PC-3 (cell line): ENCODE results near the gene ATP1B4. TPM values are rescaled to one million over a fixed set of nuclear protein-coding genes. Genes with fewer than 3 reads are reported as not detected.

ENCODE experiments used
- ATAC-seq: fragments of 200-7000 bp; cut with Tn5 transposase; 2 replicates; pipeline ENCODE4 v1.9.1; 2020; ENCODE audit warnings: mild to moderate bottlenecking, moderate library complexity
- Bru-seq: library from RNA; stranded (reverse); fragments of 400-500 nt; gene quantifications from one replicate; lab custom pipeline; 2021; lab: Mats Ljungman, UMichigan
- BruChase-seq, 2 experiments: library from RNA; stranded (reverse); fragments of 400-500 nt; gene quantifications; one replicate each; lab custom pipeline; 2021; lab: Mats Ljungman, UMichigan
- BruUV-seq: library from RNA; stranded (reverse); fragments of 400-500 nt; replicated peaks from 2 replicates; lab custom pipeline; 2021; lab: Mats Ljungman, UMichigan
- CTCF ChIA-PET: fragments of 300-600 bp; sonication (Branson Sonifier 250); formaldehyde crosslinking; loops from one replicate; lab custom pipeline; 2022; ENCODE audit warnings: antibody characterized with exemption; lab: Charles Lee
- POLR2A ChIA-PET: fragments of 300-600 bp; sonication (Branson Sonifier 250); formaldehyde crosslinking; loops from one replicate; lab custom pipeline; 2022; ENCODE audit warnings: antibody characterized with exemption; ENCODE audit not compliant: unreplicated experiment; lab: Charles Lee
- DNase-seq: peaks from one replicate; pipeline ENCODE4 v3.0.0-alpha.2; 2015
- H2AFZ ChIP-seq: fragments of 300-600 bp; sonication (generic); 2 replicates; pipeline ENCODE4 v1.6.0; 2016; ENCODE audit warnings: antibody characterized with exemption, low read length
- H3F3A ChIP-seq: fragments of 300-600 bp; sonication (generic); one replicate; pipeline ENCODE4 v1.6.0; 2017; ENCODE audit warnings: antibody characterized with exemption, low read length, control low read depth, mild to moderate bottlenecking; ENCODE audit not compliant: unreplicated experiment
- H3K27ac ChIP-seq: fragments of 300-600 bp; sonication (generic); 2 replicates; pipeline ENCODE4 v1.5.1; 2016; ENCODE audit warnings: mild to moderate bottlenecking, low read length
- H3K27me3 ChIP-seq: fragments of 300-600 bp; sonication (generic); 2 replicates; pipeline ENCODE4 v1.6.1; 2016; ENCODE audit warnings: low read length, mixed read lengths
- H3K36me3 ChIP-seq: fragments of 300-600 bp; sonication (generic); 2 replicates; pipeline ENCODE4 v1.6.1; 2016; ENCODE audit warnings: low read depth, mixed run types, low read length, mixed read lengths
- H3K4me1 ChIP-seq: fragments of 300-600 bp; sonication (generic); 2 replicates; pipeline ENCODE4 v1.5.1; 2016; ENCODE audit warnings: low read length; ENCODE audit not compliant: insufficient read depth
- H3K4me2 ChIP-seq: fragments of 300-600 bp; sonication (generic); 2 replicates; pipeline ENCODE4 v1.6.0; 2016; ENCODE audit warnings: low read length
- H3K4me3 ChIP-seq: fragments of 300-600 bp; sonication (generic); 2 replicates; pipeline ENCODE4 v1.5.1; 2016; ENCODE audit warnings: mild to moderate bottlenecking, low read length, mixed read lengths
- H3K79me2 ChIP-seq: fragments of 300-600 bp; sonication (generic); 2 replicates; pipeline ENCODE4 v1.6.1; 2017; ENCODE audit warnings: low read length, mixed read lengths
- H3K9ac ChIP-seq: fragments of 300-600 bp; sonication (generic); 2 replicates; pipeline ENCODE4 v1.6.0; 2016; ENCODE audit warnings: mild to moderate bottlenecking, low read length
- H3K9me2 ChIP-seq: fragments of 300-600 bp; sonication (generic); replicated peaks from 2 replicates; pipeline ENCODE4 v1.6.1; 2016; ENCODE audit warnings: mixed run types, low read length, mixed read lengths
- H3K9me3 ChIP-seq: fragments of 300-600 bp; sonication (generic); 2 replicates; pipeline ENCODE4 v1.6.1; 2016; ENCODE audit warnings: low read length, mixed read lengths
- H4K20me1 ChIP-seq: fragments of 300-600 bp; sonication (generic); 2 replicates; pipeline ENCODE4 v1.6.1; 2016; ENCODE audit warnings: low read length, mixed read lengths
- EZH2 ChIP-seq: fragments of 300-600 bp; sonication (generic); IDR thresholded peaks from one replicate; pipeline ENCODE4 v1.6.1; 2017; ENCODE audit warnings: antibody characterized with exemption, mild to moderate bottlenecking, low read length; ENCODE audit not compliant: unreplicated experiment
- EZH2phosphoT487 ChIP-seq: fragments of 300-600 bp; sonication (generic); IDR thresholded peaks from 2 replicates; pipeline ENCODE4 v1.6.1; 2018; ENCODE audit warnings: mild to moderate bottlenecking, antibody characterized with exemption, low read length, borderline replicate concordance
- intact Hi-C: fragments of 100-400 bp; cut with micrococcal nuclease; formaldehyde crosslinking; loops from 2 replicates; pipeline ENCODE4 v1.9.0; 2023
- long read RNA-seq: library from polyadenylated mRNA; unstranded; transcript quantifications from one replicate; pipeline ENCODE4 v2.0.0, GENCODE V29; 2021; ENCODE audit not compliant: unreplicated experiment
- total RNA-seq: library from RNA; depleted of rRNA; stranded (reverse); fragments of >200 nt; gene quantifications from 2 replicates; pipeline ENCODE4 v1.2.3, GENCODE V29; 2014; rRNA removed
- TF ChIP-seq, protein P1 (sequence below): fragments of 300-600 bp; sonication (generic); conservative IDR thresholded peaks from 2 replicates; pipeline ENCODE4 v1.5.1; 2017; ENCODE audit warnings: antibody characterized with exemption, low read depth, mild to moderate bottlenecking, low read length

ATP1B4 gene
- total RNA-seq, result not detected in 2 replicates
- not detected for Bru-seq, nascent RNA
- percentile 9 among the genes with signal in this experiment for BruChase-seq, experiment 1, labeled RNA remaining after a 6-hour chase
- BruChase-seq, experiment 2, labeled RNA remaining after a 2-hour chase, result percentile 15 among the genes with signal in this experiment
- long read RNA-seq, result 0 reads

DNA sequence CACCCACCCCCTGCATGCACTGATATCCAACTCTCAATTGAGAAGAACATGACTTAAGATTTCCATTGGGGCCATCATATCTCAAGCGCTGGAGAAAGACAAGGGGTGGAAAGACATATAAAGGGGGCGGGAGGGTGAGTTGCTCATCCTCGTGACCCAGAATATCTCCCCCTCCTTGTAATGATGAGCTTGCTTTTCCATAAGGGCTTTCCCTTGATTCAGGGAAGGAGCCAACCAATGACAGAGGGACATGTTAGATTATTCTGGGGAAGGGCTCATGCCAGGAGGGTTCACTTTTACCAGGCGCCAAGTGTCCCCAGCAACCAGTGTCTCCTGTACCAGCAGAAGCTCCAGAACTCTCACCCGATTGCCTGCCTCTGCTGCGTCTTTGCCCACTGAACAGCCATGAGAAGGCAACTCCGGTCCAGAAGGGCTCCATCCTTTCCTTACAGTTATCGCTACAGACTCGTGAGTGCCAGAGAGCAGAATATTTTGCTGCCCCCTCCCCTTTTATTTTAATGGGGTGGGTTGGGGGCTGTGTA lies at the start of gene ATP1B4:
Gene ATP1B4 (plus strand): TSS at position 326 of the 542 bp plus-strand sequence. CDS start 80 bp downstream, at position 406.
- BruUV-seq, result no TSS peak
- no peak for TF ChIP-seq EZH2
- no peak for TF ChIP-seq EZH2phosphoT487
- TF ChIP-seq, protein P1, sequence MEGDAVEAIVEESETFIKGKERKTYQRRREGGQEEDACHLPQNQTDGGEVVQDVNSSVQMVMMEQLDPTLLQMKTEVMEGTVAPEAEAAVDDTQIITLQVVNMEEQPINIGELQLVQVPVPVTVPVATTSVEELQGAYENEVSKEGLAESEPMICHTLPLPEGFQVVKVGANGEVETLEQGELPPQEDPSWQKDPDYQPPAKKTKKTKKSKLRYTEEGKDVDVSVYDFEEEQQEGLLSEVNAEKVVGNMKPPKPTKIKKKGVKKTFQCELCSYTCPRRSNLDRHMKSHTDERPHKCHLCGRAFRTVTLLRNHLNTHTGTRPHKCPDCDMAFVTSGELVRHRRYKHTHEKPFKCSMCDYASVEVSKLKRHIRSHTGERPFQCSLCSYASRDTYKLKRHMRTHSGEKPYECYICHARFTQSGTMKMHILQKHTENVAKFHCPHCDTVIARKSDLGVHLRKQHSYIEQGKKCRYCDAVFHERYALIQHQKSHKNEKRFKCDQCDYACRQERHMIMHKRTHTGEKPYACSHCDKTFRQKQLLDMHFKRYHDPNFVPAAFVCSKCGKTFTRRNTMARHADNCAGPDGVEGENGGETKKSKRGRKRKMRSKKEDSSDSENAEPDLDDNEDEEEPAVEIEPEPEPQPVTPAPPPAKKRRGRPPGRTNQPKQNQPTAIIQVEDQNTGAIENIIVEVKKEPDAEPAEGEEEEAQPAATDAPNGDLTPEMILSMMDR, result no peak
- Histone ChIP-seq H3F3A (no peaks in the 10 kb centered on the region), H3K9me3 (no peaks in the 10 kb centered on the region), H3K36me3 (no peaks in the 10 kb centered on the region), H3K4me3 (no peak within 1 kb of the TSS), H3K4me1 (no peaks in the 10 kb centered on the region), H3K27me3 (peaks cover 11% of the 10 kb centered on the region; the same call in 1 of the 2 replicates), H3K27ac (no peak within 1 kb of the TSS), H3K9ac (no peak within 1 kb of the TSS), H3K79me2 (no peaks in the 10 kb centered on the region), H2AFZ (no peak within 1 kb of the TSS), H4K20me1 (no peaks in the 10 kb centered on the region), H3K9me2 (no peaks in the 10 kb centered on the region), H3K4me2 (no peak within 1 kb of the TSS)
- ChIA-PET POLR2A (no interaction called here), CTCF (no interaction called here)
- ATAC-seq, result no peak
- intact Hi-C loops, result no loop called here
- DNase-seq, result no peak

DNA sequence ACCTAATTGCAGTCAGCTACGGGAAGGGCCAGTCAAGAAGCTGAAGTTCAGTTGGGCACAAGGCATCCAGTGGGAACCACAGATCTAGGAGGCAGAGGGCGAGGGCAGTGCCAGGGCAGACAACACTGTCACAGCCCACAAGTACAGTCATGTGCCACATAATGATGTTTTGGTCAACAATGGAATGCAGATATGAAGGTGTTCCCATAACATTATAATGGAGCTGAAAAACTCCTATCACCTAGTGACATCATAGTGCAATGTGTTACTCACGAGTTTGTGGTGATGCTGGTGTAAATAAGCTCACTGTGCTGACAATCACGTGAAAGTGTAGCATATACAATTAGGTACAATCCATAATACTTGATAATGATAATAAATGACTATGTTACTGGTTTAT lies 46.1 kb upstream of the ATP1B4 start:
- Histone ChIP-seq H3K36me3 (no peaks in the 10 kb centered on the region), H4K20me1 (no peaks in the 10 kb centered on the region), H3K4me1 (peaks cover 29% of the 10 kb centered on the region), H3K4me3 (no peak overlapping the region), H3K79me2 (no peaks in the 10 kb centered on the region), H3K27ac (peak overlapping the region; percentile 60), H3F3A (peaks cover 13% of the 10 kb centered on the region), H2AFZ (no peak overlapping the region), H3K4me2 (peak overlapping the region; percentile 79), H3K9me2 (no peaks in the 10 kb centered on the region), H3K9ac (no peak overlapping the region), H3K9me3 (no peaks in the 10 kb centered on the region), H3K27me3 (no peaks in the 10 kb centered on the region)
- DNase-seq (peak; percentile 44), ATAC-seq (no peak; the same call in 1 of the 2 replicates)
- no peak for TF ChIP-seq EZH2phosphoT487
- no peak for TF ChIP-seq EZH2
- TF ChIP-seq, protein P1, result no peak
- ChIA-PET CTCF (interaction anchor here (0.5 kb wide), 1 partner anchor 14 kb away, joined by 3 read pairs; no protein-coding TSS in a partner anchor), POLR2A (no interaction called here)
- no TSS peak for BruUV-seq
- intact Hi-C loops, result loop anchor here (10.0 kb wide), 1 partner anchor 139 kb away; no protein-coding TSS in a partner anchor
